ENCODE results near the gene FBXW7.

Gene FBXW7

DNA sequence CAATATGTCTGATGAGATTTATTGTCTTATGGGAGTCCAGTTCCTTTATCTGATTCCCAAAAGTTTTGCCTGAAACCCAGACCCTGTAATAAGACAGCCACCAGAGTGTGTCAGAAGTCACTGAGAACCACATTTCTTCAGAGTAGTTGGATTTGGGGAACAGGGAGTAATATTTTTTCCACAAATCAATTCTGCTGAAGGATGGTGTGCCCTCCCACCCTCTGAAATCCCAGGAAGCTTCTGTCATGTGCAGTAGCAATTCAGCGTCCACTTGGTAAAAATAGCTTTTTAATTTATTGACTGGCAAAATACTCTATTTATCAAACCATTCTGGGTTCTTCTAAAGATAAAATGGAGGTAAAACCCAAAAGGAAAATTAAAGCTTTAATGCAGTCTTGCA lies 229.4 kb downstream of the FBXW7 start:
- TF ChIP-seq, protein P1, sequence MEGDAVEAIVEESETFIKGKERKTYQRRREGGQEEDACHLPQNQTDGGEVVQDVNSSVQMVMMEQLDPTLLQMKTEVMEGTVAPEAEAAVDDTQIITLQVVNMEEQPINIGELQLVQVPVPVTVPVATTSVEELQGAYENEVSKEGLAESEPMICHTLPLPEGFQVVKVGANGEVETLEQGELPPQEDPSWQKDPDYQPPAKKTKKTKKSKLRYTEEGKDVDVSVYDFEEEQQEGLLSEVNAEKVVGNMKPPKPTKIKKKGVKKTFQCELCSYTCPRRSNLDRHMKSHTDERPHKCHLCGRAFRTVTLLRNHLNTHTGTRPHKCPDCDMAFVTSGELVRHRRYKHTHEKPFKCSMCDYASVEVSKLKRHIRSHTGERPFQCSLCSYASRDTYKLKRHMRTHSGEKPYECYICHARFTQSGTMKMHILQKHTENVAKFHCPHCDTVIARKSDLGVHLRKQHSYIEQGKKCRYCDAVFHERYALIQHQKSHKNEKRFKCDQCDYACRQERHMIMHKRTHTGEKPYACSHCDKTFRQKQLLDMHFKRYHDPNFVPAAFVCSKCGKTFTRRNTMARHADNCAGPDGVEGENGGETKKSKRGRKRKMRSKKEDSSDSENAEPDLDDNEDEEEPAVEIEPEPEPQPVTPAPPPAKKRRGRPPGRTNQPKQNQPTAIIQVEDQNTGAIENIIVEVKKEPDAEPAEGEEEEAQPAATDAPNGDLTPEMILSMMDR (IDR thresholded peaks at IDR 0.05; ENCODE audit: unreplicated experiment in 3 of 3): no peak
- H3K27me3 Mint-ChIP-seq (ENCODE audit: low read depth): peaks cover 3% of the 10 kb centered on the region
- no peak overlapping the region for H3K27ac Mint-ChIP-seq
- H3K4me3 Mint-ChIP-seq: no peak overlapping the region
- no peaks in the 10 kb centered on the region for H3K9me3 Mint-ChIP-seq
- no peaks in the 10 kb centered on the region for H3K36me3 Mint-ChIP-seq (ENCODE audit: low read depth)
- H3K4me1 Mint-ChIP-seq: peaks cover 16% of the 10 kb centered on the region

DNA sequence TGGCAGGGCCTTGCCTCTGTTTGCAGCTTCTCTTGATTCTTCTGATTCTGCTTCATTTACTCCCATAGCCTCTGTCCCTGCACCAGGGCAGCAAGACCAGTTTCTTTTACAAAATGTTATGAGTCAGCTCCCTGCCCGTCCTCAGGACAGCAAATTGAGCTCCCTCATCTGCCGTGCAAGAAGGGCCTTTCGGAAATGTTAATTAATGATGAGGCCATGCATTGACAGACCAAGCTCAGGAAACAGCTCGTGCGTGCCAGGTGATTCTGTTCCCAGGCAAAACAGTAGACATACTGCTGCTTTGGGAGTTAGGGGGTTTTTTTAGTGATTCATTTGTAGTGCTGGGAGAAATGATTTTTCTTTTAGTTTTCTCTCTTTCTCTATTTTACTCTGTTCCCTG lies 231.7 kb downstream of the FBXW7 start:
- no peak overlapping the region for H3K4me3 Mint-ChIP-seq
- H3K36me3 Mint-ChIP-seq (ENCODE audit: low read depth): no peaks in the 10 kb centered on the region
- TF ChIP-seq, protein P1 (IDR thresholded peaks at IDR 0.05; ENCODE audit: unreplicated experiment in 3 of 3): no peak
- peak overlapping the region; percentile 9 to 33 (median 32) for H3K27ac Mint-ChIP-seq
- H3K27me3 Mint-ChIP-seq (ENCODE audit: low read depth): peaks cover 3% of the 10 kb centered on the region
- H3K4me1 Mint-ChIP-seq: peaks cover 16% of the 10 kb centered on the region
- no peaks in the 10 kb centered on the region for H3K9me3 Mint-ChIP-seq

DNA sequence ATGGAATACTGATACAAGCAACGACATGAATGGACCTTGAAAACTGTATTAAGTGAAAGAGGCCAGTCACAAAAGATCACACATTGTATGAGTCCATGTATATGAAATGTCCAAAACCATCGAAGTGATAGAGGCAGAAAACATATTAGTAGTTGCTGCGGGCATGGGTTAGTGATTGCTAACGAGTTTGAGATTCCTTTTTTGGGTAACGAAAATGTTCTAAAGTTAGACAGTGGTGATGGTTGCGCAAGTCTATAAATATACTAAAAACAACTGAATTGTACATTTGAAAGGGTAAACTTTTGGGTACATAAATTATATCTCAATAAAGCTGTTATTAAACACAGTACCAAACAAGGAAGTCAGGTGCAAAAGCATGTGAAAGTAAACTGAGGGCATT lies 234.5 kb downstream of the FBXW7 start:
- H3K4me3 Mint-ChIP-seq: no peak overlapping the region
- no peak overlapping the region for H3K27ac Mint-ChIP-seq
- H3K4me1 Mint-ChIP-seq: peaks cover 11% of the 10 kb centered on the region
- TF ChIP-seq, protein P1 (IDR thresholded peaks at IDR 0.05; ENCODE audit: unreplicated experiment in 3 of 3): no peak
- H3K27me3 Mint-ChIP-seq (ENCODE audit: low read depth): peaks cover 3% of the 10 kb centered on the region
- no peaks in the 10 kb centered on the region for H3K9me3 Mint-ChIP-seq
- no peaks in the 10 kb centered on the region for H3K36me3 Mint-ChIP-seq (ENCODE audit: low read depth)

DNA sequence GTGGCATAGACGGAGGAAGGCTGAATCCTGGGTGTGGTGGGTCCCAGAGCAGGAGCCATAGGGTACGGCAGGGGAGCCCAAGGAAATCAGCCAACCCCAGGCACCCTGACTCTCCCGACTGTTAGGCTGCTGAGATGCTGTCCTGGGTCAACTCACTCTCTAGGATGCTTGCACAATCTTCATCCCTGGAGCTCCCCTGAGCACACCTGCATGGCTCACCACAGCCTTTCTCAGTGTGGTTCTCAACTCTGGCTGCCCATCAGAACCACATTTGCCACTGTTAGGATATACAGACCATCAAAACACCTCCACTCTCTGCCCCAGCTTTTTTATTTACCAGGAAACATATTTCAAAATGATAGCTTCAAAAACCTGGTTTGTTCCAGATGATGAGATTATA lies 236.3 kb downstream of the FBXW7 start:
- Mint-ChIP-seq H3K36me3 (ENCODE audit: low read depth) (no peaks in the 10 kb centered on the region), H3K27ac (no peak overlapping the region), H3K9me3 (no peaks in the 10 kb centered on the region), H3K4me1 (peaks cover 6% of the 10 kb centered on the region), H3K27me3 (ENCODE audit: low read depth) (no peaks in the 10 kb centered on the region), H3K4me3 (no peak overlapping the region)
- TF ChIP-seq, protein P1 (IDR thresholded peaks at IDR 0.05; ENCODE audit: unreplicated experiment in 3 of 3): no peak

DNA sequence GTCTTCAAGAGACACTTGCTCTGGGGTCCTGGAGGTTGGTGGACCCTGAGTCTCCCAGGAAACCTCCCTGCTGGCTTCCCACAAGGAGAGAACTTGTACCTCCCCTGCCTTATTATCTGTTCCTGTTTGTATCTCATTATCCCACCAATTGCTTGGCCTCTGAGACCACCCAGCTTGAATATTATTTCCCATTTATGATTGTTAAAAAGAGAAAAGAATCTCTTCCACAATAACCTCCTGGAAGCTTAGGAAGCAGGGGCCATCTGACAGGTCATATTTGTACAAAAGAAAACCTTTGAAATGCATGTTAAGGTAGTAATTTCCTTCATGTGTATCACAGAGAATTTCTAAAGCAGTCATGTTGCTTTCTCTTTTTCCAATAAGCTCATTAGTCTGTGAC lies 239.5 kb downstream of the FBXW7 start:
- peaks cover 4% of the 10 kb centered on the region for H3K27me3 Mint-ChIP-seq (ENCODE audit: low read depth)
- TF ChIP-seq, protein P1 (IDR thresholded peaks at IDR 0.05; ENCODE audit: unreplicated experiment in 3 of 3): no peak
- peaks cover 15% of the 10 kb centered on the region for H3K4me1 Mint-ChIP-seq
- H3K4me3 Mint-ChIP-seq: no peak overlapping the region
- no peaks in the 10 kb centered on the region for H3K36me3 Mint-ChIP-seq (ENCODE audit: low read depth)
- no peaks in the 10 kb centered on the region for H3K9me3 Mint-ChIP-seq
- no peak overlapping the region for H3K27ac Mint-ChIP-seq

DNA sequence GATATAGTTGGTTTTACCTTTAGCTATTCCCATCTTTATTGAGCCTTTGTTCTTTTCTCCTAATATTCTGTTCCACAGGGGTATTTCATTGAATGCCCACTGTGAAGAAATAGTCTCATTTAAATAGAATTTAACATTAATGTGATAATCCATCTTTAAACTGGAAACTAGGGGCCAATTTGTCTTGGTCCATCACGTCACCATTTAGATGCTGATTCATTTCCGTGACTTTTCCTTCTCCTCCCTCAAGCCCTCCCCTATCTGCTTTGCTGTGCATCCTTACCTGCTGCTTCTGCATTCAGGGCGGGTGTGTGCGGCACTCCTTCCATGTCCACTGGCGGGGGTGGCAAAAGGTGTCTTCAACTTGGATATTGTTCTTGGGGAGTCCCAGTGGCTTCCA lies 241.1 kb downstream of the FBXW7 start:
- Mint-ChIP-seq H3K27me3 (ENCODE audit: low read depth) (peaks cover 4% of the 10 kb centered on the region), H3K27ac (no peak overlapping the region), H3K36me3 (ENCODE audit: low read depth) (no peaks in the 10 kb centered on the region), H3K4me3 (no peak overlapping the region), H3K9me3 (no peaks in the 10 kb centered on the region), H3K4me1 (peaks cover 21% of the 10 kb centered on the region)
- TF ChIP-seq, protein P1 (IDR thresholded peaks at IDR 0.05; ENCODE audit: unreplicated experiment in 3 of 3): no peak
